Cardiac fibroblast (primary cell): ENCODE data around the gene LEFTY1.
"Not testable (repeated sequence)": the region's sequence is repeated elsewhere in the genome, so short reads cannot be mapped to it uniquely, and the experiment has no call there.

Experiments used
- DNase-seq, 2 donors: peaks; one replicate each; pipeline versions ENCODE4 v3.0.0 to v3.0.0-alpha.2; 2010; ENCODE audit warnings: low read depth in 2 of 2
- H3K4me3 ChIP-seq, 2 donors: replicated peaks in 1 of 2; 1 replicate in 1 of 2; 2 replicates in 1 of 2; pipeline ENCODE4 v1.5.1; 2011; ENCODE audit warnings: low read depth in 2 of 2, low read length in 2 of 2, mild to moderate bottlenecking in 2 of 2, moderate library complexity in 1 of 2
- CTCF ChIP-seq: IDR thresholded peaks from one replicate; pipeline ENCODE4 v1.5.1; 2011; ENCODE audit warnings: low read depth, mild to moderate bottlenecking, low read length, inconsistent platforms

Gene LEFTY1

DNA sequence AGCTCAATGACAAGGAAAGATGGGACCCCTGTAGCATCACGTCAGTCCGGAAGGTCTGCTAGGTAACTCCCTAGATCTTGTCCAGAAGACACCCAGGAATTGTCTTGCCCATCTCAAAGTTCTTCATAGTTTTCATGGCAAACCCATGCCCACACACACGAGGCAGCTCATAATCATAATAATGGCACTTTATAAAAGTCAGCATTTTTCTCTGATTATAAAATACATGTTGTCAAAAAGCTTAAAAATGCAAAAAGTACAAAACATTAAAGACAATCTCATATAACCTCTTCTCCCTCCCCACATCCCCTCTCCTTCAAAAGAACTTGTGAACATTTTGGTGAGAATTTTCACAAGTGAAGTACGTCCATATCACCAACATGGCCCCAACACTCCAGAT lies 48.2 kb downstream of the LEFTY1 start:
- no peak for DNase-seq
- H3K4me3 ChIP-seq, result no peak overlapping the region

GRCh38 chr1:225840223-225840610 lies 48.7 kb downstream of the LEFTY1 start:
- H3K4me3 ChIP-seq, result no peak overlapping the region
- no peak for TF ChIP-seq CTCF
- DNase-seq, result no peak

More for the DNA sequence above, 48.2 kb downstream of the LEFTY1 start:
- TF ChIP-seq CTCF, result no peak

GRCh38 chr1:225838793-225839192 lies 50.2 kb downstream of the LEFTY1 start:
- H3K4me3 ChIP-seq, result no peak overlapping the region
- no peak for DNase-seq
- no peak for TF ChIP-seq CTCF

DNA sequence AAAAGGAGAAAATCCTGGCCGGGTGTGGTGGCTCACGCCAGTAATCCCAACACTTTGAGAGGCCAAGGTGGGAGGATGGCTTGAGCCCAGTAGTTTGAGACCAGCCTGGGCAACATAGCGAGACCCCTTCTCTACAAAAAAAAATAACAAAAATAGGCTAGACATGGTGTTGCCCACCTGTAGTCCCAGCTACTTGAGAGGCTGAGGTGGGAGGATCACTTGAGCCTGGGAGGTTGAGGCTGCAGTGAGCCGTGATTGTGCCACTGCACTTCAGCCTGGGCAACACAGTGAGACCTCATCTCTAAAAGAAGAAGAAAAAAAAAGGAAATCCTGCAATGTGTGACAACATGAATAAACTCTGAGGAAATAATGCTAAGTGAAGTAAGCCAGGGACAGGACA lies 52.6 kb downstream of the LEFTY1 start:
- not testable (repeated sequence) for H3K4me3 ChIP-seq, DNase-seq
